HG03097 (cell line): ENCODE data around the gene OR6K3.
"Not testable (repeated sequence)": the region's sequence is repeated elsewhere in the genome, so short reads cannot be mapped to it uniquely, and the experiment has no call there.

Experiments
- ATAC-seq: cut with Tn5 transposase; IDR thresholded peaks from one replicate; pipeline ENCODE4 v1.9.1; 2021; ENCODE audit not compliant: unreplicated experiment, low FRiP score

Gene OR6K3

DNA sequence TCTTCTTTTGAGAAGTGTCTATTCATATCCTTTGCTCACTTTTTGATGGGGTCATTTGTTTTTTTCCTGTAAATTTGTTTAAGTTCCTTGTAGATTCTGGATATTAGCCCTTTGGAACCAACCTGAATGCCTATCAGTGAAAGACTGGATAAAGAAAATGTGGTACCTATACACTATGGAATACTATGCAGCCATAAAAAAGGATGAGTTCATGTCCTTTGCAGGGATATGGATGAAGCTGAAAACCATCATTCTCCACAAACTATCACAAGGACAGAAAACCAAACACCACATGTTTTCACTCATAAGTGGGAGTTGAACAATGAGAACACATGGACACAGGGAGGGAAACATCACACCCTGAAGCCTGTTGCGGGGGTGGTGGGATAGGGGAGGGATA lies 32.2 kb downstream of the OR6K3 start:
- not testable (repeated sequence) for ATAC-seq

DNA sequence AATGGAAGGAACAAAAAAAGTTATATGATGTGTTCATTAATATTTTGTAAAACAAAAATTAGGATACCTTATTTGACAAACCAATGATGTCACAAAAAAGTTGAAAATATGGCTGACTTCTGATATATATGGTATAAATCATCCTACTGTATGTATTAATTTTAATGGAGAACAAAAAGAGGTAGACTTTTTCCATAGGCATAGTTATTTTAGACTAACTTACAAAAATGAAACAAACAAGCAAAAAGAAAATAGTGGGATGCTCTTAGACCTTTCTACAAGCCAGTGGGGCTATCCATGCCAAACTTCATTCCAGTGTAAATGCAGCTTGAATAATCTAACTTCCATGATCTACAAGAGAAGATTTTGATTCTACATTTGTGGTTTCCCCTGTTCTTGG lies 33.5 kb downstream of the OR6K3 start:
- no peak for ATAC-seq

DNA sequence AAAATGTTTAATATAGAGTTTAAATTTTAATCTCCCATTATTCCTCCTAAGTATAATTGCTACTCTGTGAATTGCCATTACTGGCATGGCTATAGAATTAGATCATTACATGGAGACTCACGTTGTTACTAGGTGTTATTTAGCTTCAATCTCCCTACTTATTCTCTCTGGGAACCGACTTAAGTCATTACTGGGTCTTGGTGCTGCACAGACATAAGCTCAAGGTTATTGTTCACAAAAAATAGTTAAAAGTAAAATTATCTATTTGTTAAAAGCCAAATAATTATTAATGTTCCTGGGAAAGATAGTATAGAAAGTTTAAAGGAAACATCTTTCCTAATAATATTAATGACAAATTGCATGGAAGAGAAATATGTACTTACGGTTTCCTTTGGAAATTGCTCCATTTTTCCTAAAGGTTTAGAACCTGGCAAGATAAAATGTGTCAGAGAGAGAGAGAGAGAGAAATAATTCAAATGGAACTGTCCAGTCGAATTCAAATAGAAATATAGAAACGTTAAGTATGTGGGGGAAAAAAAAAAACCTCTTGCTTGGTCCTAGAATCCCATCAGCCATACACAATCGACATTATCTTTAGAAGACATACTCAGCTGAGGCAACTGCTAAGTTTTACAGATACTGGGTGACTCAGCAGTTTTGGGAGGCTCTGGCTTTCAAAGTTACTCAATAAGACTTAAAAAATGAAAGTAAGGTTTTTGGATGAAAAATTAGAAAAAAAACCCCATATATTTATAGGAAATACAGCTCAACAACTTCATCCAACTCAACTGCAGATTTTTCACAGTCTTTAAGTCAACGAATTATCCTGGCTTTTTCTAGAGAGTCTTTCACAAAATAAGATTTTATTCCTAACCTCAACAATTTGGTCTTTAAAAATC lies 34.2 kb downstream of the OR6K3 start, which contains the start of gene SPTA1:
Gene SPTA1, minus strand, starts transcription at position 605 of the 899 bp plus-strand sequence. Its CDS starts 198 bp downstream, at position 407.
- no peak for ATAC-seq

DNA sequence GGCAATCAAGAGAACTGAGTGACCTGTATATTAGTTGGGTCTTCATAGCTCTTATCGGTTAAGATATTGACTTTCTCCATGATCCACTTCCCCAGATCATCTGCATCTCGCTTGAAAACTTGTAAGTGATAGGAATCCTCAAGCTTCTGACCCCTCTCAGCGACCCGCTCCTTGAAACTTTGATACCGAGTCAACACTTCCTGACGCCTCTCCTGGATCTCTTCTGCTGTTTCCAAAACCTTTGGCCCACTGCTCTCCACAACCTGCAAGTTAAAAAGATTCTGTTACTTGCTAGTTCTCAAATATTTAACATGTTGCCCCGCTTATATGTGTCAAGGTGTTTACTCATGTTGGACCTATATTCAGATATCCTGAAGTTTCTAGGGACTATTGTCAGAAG lies 35.4 kb downstream of the OR6K3 start:
- ATAC-seq: no peak

DNA sequence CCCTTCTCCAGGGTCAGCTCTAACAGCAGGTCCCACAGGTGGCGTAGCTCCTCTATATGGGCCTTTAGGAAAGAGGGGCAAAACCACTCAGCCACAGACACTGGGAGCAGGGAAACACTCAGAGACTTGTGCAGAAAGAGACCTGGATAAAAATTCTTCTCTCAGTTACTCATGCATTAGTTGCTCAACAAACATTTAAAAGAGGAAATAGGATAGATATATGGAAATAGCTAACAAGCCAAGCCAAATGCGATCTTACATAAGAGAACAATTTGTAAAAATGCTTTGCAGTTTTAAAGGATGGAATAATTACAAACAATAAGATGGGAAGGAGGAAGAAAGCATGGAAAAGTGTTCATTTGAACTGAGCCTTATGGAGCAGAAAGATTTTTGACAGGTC lies 38.9 kb downstream of the OR6K3 start:
- ATAC-seq: no peak

DNA sequence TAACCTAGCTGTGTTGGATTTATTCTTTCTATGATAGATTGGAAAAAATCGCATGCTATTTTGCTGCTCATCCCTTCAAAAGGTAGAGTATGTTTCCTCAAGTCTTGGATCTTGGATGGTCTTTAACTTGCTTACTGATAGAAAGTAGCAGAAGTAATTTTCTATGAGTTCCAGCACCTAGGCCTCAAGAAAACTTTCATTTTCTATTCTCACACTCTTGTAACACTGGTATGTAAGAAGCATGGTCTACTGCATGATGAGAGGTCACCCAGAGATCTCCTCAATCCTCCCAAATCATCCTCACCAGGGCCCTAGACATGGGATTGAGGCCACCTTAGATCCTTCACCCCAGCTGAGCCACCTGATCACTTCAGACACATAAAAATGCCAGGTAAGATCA lies 41.2 kb downstream of the OR6K3 start:
- ATAC-seq: no peak

DNA sequence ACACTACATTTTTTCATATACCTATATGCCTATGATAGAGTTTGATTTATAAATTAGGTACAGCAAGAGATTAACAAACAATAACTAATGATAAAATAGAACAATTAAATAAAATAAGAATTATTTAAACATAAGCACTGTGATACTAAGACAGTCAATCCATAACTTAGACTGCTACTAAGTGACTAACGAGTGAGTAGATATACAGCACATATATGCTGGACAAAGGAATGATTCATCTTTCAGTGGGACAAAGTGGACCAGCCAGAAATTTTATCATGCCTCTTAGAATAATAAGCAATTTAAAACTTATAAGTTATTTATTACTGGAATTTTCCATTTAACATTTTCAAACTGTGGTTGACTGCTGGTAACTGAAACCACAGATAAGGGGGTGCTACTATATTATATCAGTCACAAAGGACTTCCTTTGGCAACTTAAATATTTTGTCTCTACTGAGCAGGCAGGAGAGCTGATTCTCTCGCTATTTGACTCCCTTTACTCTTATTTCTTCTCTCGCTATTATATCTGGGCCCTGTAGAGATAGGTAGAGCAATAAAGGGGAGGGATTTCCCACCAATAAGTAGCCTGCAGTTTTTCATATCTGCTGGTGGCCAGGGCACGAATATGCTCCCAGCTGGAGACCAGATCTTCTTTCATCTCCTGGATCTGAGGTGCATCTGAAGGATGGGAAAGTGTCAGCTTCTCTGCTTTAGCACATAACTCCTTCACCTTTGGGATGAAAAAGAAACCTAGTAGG lies 44.8 kb downstream of the OR6K3 start:
- ATAC-seq: no peak

DNA sequence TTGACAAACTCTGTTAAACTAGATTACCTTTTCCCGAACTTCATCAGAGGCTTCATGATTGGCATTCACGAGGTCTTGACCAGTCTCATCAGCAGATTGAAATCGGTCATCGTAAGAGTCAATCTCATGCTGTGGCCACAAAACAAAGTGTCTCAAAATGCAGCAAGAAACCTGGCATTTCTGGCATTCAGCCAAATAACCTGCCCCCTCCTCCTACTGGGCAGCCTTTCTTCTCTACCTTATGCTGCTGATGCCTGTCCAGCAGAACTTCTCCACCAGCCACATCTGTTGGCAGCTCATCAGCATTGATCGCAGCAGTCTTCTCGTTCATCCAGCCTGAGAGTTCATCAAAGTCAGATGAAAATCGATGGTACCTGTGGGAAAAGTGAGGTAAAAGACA lies 46.2 kb downstream of the OR6K3 start:
- ATAC-seq: no peak
